ENCODE measurements around the gene NTMT1. TPM values are rescaled to one million over a fixed set of nuclear protein-coding genes. Genes with fewer than 3 reads are reported as not detected.

NTMT1 gene
- total RNA-seq, 1 donor from 2014 or later = 30.7 TPM

DNA sequence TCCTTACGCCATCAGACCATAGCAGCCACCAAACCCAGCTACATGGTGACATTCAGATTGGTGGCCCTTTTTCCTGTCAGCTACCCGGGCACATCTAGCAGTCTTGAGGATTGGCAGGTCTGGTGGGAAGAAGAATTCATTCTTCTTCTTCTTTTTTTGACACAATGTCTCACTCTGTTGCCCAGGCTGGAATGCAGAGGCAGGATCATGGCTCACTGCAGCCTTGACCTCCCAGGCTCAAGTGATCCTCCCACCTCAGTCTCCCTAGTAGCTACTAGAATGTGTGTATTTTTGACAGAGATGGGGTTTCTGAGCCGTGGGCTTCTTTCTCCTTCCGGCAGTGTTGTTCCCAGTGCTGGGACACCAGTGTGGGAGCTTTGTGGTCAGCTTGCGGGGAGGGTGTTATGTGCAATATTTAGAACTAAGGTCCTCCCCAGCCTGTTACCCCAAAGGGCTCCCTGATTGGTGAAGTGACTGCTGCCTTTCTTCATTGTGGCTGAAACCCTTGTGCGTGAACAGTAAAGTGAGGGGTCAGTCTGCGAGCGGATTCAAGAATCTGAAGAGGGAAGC, 3.4 kb downstream of the NTMT1 start:
- Mint-ChIP-seq H3K27me3 (ENCODE audit: low read depth) (no peaks in the 10 kb centered on the region), H3K9me3 (no peaks in the 10 kb centered on the region), H3K36me3 (peaks cover 10% of the 10 kb centered on the region), H3K27ac (no peak overlapping the region), H3K4me1 (peaks cover 35% of the 10 kb centered on the region), H3K4me3 (no peak overlapping the region)
- TF ChIP-seq, protein P1, sequence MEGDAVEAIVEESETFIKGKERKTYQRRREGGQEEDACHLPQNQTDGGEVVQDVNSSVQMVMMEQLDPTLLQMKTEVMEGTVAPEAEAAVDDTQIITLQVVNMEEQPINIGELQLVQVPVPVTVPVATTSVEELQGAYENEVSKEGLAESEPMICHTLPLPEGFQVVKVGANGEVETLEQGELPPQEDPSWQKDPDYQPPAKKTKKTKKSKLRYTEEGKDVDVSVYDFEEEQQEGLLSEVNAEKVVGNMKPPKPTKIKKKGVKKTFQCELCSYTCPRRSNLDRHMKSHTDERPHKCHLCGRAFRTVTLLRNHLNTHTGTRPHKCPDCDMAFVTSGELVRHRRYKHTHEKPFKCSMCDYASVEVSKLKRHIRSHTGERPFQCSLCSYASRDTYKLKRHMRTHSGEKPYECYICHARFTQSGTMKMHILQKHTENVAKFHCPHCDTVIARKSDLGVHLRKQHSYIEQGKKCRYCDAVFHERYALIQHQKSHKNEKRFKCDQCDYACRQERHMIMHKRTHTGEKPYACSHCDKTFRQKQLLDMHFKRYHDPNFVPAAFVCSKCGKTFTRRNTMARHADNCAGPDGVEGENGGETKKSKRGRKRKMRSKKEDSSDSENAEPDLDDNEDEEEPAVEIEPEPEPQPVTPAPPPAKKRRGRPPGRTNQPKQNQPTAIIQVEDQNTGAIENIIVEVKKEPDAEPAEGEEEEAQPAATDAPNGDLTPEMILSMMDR (IDR thresholded peaks at IDR 0.05; ENCODE audit: unreplicated experiment) = no peak
- no peak for DNase-seq (ENCODE audit: low spot score in 2 of 2, unreplicated experiment in 2 of 2)

DNA sequence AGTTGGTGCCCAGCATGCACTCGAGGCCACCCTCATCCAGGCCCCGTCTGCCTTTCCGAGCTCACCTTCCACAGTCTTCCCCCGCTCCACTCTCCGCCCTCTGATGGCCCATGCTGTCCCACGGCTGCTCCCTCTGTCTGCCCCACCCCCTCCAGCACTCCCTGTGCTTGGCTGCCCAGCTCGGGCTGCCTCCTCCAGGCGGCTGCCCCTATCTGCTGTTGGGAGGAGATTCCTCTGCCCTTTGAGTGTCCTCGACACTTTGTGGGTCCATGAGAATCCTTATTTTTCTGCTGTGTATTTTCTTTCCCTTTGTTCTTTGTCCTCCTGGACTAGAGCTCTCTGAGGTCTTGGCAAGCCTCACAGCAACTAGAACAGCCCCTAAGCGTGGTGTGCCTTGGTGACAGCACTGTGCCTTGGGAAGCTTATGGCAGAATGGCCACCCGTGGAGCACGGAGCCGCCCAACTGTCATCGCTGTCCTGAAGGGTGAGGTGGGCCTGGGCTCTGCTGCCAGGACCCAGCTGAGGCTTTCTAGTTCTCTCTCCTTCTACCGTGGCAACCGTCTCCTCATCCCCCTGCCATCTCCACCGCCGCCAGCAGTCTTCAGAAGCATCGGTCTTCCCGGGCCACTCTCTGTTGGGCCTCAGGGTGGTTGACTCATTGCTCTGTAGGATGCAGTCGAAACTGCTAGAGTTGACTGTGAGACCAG, 5.2 kb downstream of the NTMT1 start:
- TF ChIP-seq, protein P1 (IDR thresholded peaks at IDR 0.05; ENCODE audit: unreplicated experiment) = no peak
- no peak for DNase-seq (ENCODE audit: low spot score in 2 of 2, unreplicated experiment in 2 of 2)
- Mint-ChIP-seq H3K4me1 (peaks cover 34% of the 10 kb centered on the region), H3K9me3 (no peaks in the 10 kb centered on the region), H3K27ac (peak overlapping the region; percentile 30), H3K36me3 (peaks cover 16% of the 10 kb centered on the region), H3K4me3 (no peak overlapping the region), H3K27me3 (ENCODE audit: low read depth) (no peaks in the 10 kb centered on the region)

DNA sequence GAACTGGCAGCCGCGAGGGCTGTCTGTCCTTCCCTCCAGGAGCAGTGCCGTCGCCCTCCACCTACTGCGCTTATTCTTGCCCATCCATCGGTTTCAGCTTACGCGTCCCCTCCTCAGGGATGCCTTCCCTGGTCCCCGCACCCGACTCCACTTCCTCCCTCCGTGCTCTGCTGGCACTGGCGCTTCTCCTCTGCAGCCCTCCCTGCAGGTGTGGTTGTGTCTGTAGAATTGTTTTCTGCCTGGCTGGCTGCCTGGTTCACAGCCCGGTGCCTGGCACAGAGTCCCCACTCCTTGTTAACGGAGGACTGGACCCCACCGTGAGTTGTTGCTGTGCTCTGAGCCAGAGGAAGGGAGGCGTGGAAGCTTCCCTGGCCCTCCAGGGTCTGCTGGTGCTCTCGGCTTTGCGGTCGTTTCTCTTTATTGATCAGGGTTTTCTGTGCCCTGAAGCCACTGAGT, 5.7 kb downstream of the NTMT1 start:
- Mint-ChIP-seq H3K27ac (no peak overlapping the region), H3K36me3 (peaks cover 16% of the 10 kb centered on the region), H3K4me3 (no peak overlapping the region), H3K4me1 (peaks cover 33% of the 10 kb centered on the region), H3K27me3 (ENCODE audit: low read depth) (no peaks in the 10 kb centered on the region), H3K9me3 (no peaks in the 10 kb centered on the region)
- TF ChIP-seq, protein P1 (IDR thresholded peaks at IDR 0.05; ENCODE audit: unreplicated experiment) = no peak
- DNase-seq (ENCODE audit: low spot score in 2 of 2, unreplicated experiment in 2 of 2) = no peak

DNA sequence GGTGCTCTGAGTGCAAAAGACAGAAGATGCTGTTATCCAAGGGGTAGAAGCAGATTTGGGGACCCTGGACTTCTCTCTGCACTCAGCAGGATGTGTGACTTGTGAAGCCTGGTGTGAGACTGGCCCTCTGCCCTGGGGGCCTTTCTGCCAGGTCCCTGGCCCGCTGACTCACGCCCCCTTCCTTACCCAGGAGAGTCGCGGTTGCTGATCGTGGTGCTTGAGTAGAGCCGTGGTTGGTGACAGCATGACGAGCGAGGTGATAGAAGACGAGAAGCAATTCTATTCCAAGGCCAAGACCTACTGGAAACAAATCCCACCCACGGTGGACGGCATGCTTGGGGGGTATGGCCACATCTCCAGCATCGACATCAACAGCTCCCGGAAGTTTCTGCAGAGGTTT, 6.5 kb downstream of the NTMT1 start:
- H3K27ac Mint-ChIP-seq = no peak overlapping the region
- H3K4me1 Mint-ChIP-seq = peaks cover 25% of the 10 kb centered on the region
- H3K36me3 Mint-ChIP-seq = peaks cover 16% of the 10 kb centered on the region
- no peak for DNase-seq (ENCODE audit: low spot score in 2 of 2, unreplicated experiment in 2 of 2)
- H3K4me3 Mint-ChIP-seq = no peak overlapping the region
- H3K27me3 Mint-ChIP-seq (ENCODE audit: low read depth) = no peaks in the 10 kb centered on the region
- TF ChIP-seq, protein P1 (IDR thresholded peaks at IDR 0.05; ENCODE audit: unreplicated experiment) = no peak
- no peaks in the 10 kb centered on the region for H3K9me3 Mint-ChIP-seq

DNA sequence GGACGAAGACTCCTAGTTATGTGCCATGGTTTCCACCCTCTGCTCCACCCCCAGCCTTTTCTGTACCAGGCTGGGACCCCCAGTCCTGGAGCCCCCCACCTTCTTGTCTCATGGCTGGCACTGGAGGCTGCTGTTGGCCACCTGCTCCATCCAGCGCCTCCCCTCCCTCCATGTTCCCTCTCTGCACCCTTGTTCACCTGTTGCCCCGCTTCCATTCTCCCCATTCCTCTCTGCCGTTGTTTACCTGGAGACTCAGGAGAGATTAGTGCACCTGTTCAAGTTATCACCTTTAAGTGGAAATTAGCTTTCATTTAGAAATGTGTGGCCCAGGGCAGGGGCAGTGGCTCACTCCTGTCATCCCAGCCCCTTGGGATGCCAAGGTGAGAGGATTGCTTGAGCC, 7.2 kb downstream of the NTMT1 start:
- no peak overlapping the region for H3K27ac Mint-ChIP-seq
- H3K27me3 Mint-ChIP-seq (ENCODE audit: low read depth) = no peaks in the 10 kb centered on the region
- no peaks in the 10 kb centered on the region for H3K9me3 Mint-ChIP-seq
- DNase-seq (ENCODE audit: low spot score in 2 of 2, unreplicated experiment in 2 of 2) = no peak
- TF ChIP-seq, protein P1 (IDR thresholded peaks at IDR 0.05; ENCODE audit: unreplicated experiment) = no peak
- peaks cover 22% of the 10 kb centered on the region for H3K36me3 Mint-ChIP-seq
- no peak overlapping the region for H3K4me3 Mint-ChIP-seq
- peaks cover 18% of the 10 kb centered on the region for H3K4me1 Mint-ChIP-seq

Measured in mesothelial cell of epicardium (in vitro differentiated cells).